ENCODE results near the gene TMEM151A. TPM values are rescaled to one million over a fixed set of nuclear protein-coding genes. Genes with fewer than 3 reads are reported as not detected.

Gene TMEM151A
- total and polyA plus RNA-seq, 8 donors = 0.17 to 0.47 (median 0.28) TPM; not detected in 1

- no peaks in the 10 kb centered on the region for H3K9me3 ChIP-seq
- peaks cover 6 to 11% of the 10 kb centered on the region in 2 donors for H3K4me1 ChIP-seq
- DNase-seq (no peak), ATAC-seq (no peak)
- peaks cover 19 to 77% of the 10 kb centered on the region in 2 donors for H3K27me3 ChIP-seq
- no peak overlapping the region for H3K4me3 ChIP-seq
- H3K27ac ChIP-seq = no peak overlapping the region
- intact Hi-C loops (cut with DNase I) = no loop called here
- no peaks in the 10 kb centered on the region for H3K36me3 ChIP-seq
- no peak for TF ChIP-seq CTCF (IDR thresholded peaks at IDR 0.05)
Measured at GRCh38 chr11:66294626-66295620, 3.2 kb downstream of the TMEM151A start.

GRCh38 chr11:66297610-66298009 is 5.9 kb downstream of the TMEM151A start:
- Histone ChIP-seq H3K4me1 (no peaks in the 10 kb centered on the region), H3K4me3 (no peak overlapping the region), H3K27ac (no peak overlapping the region), H3K27me3 (peaks cover 5 to 50% of the 10 kb centered on the region in 2 donors), H3K9me3 (no peaks in the 10 kb centered on the region), H3K36me3 (no peaks in the 10 kb centered on the region)
- ATAC-seq = no peak
- intact Hi-C loops (cut with DNase I) = no loop called here
- no peak for TF ChIP-seq CTCF (IDR thresholded peaks at IDR 0.05)
- peak in 1 of 4 donors; percentile 32 for DNase-seq

DNA sequence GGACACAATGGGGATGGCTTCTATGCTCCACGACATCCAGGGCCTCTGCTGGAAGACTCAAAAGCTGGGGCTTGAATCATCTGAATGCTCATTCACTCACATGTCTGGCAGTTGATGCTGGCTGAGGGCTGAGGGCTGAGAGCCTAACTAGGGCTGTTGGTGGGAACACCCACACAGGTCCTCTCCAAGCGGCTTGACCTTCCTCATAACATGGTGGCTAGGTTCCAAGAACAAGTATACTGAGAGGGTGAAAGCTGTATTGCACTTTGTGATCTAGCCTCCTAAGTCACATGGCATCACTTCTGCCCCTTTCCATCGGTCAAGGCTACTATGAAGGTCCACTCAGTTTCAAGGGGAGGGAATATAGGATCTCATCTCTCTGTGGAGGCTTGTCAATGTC is 7.5 kb downstream of the TMEM151A start:
- TF ChIP-seq CTCF (IDR thresholded peaks at IDR 0.05) = no peak
- peak; percentile 33 for ATAC-seq
- Histone ChIP-seq H3K9me3 (no peaks in the 10 kb centered on the region), H3K27me3 (peaks cover 0 to 34% of the 10 kb centered on the region in 2 donors), H3K4me1 (no peaks in the 10 kb centered on the region), H3K36me3 (no peaks in the 10 kb centered on the region), H3K27ac (no peak overlapping the region), H3K4me3 (no peak overlapping the region)
- peak in 1 of 4 donors; percentile 1 for DNase-seq
- intact Hi-C loops (cut with DNase I) = no loop called here

GRCh38 chr11:66302656-66303055 is 11.0 kb downstream of the TMEM151A start:
- no peak overlapping the region for H3K4me3 ChIP-seq
- no peak for TF ChIP-seq CTCF (IDR thresholded peaks at IDR 0.05)
- ATAC-seq (no peak), DNase-seq (no peak)
- H3K9me3 ChIP-seq = no peaks in the 10 kb centered on the region
- H3K36me3 ChIP-seq = no peaks in the 10 kb centered on the region
- no peaks in the 10 kb centered on the region for H3K4me1 ChIP-seq
- H3K27me3 ChIP-seq = no peaks in the 10 kb centered on the region
- intact Hi-C loops (cut with DNase I) = no loop called here
- H3K27ac ChIP-seq = no peak overlapping the region

DNA sequence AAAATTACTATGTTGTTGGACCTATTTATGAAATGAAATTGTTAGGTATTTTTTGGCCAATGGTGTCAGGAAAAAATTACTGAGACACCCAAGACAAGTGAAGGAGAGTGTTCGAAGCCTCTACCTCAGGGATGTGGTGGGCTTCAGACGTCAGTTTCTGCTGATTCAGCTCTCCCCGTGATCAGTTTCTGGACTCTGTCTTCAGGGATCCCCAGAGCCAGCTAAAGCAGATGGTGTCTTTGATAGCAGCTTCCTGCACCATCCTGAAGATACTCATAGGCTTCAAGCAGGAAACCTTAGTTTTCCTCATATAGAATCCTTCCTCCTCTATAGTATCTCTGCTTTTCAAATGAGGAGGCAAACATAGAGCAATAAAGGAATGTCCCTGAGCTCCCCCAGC is 17.8 kb downstream of the TMEM151A start:
- intact Hi-C loops (cut with DNase I) = no loop called here
- no peaks in the 10 kb centered on the region for H3K27me3 ChIP-seq
- H3K4me1 ChIP-seq = peaks cover 0 to 24% of the 10 kb centered on the region in 2 donors
- TF ChIP-seq CTCF (IDR thresholded peaks at IDR 0.05) = no peak
- H3K36me3 ChIP-seq = no peaks in the 10 kb centered on the region
- DNase-seq (no peak), ATAC-seq (no peak)
- no peak overlapping the region for H3K27ac ChIP-seq
- H3K9me3 ChIP-seq = no peaks in the 10 kb centered on the region
- no peak overlapping the region for H3K4me3 ChIP-seq
